Ishikawa (cell line): ENCODE data around the gene PTRHD1.

Experiments used
- CEBPB ChIP-seq: IDR thresholded peaks from 2 replicates; pipeline ENCODE4 v1.6.1; 2012
- CREB1 ChIP-seq: IDR thresholded peaks from 2 replicates; pipeline ENCODE4 v1.6.1; 2012; ENCODE audit warnings: low read depth
- EGR1 ChIP-seq: IDR thresholded peaks from 2 replicates; pipeline ENCODE4 v1.6.1; 2012
- EP300 ChIP-seq: IDR thresholded peaks from 2 replicates; pipeline ENCODE4 v1.6.1; 2012; ENCODE audit warnings: borderline replicate concordance
- FOXM1 ChIP-seq: IDR thresholded peaks from 2 replicates; pipeline ENCODE4 v1.6.1; 2012; ENCODE audit warnings: low read depth, borderline replicate concordance
- NFIC ChIP-seq: IDR thresholded peaks from 2 replicates; pipeline ENCODE4 v1.6.1; 2012
- RAD21 ChIP-seq: IDR thresholded peaks from 2 replicates; pipeline ENCODE4 v1.6.1; 2012; ENCODE audit warnings: low read depth
- TAF1 ChIP-seq: IDR thresholded peaks from 2 replicates; pipeline ENCODE4 v1.6.1; 2012; ENCODE audit warnings: low read depth, mild to moderate bottlenecking
- TCF12 ChIP-seq: IDR thresholded peaks from 2 replicates; pipeline ENCODE4 v1.6.1; 2012; ENCODE audit warnings: low read depth
- TEAD4 ChIP-seq: IDR thresholded peaks from 2 replicates; pipeline ENCODE4 v1.6.1; 2012
- USF1 ChIP-seq: IDR thresholded peaks from 2 replicates; pipeline ENCODE4 v1.6.1; 2012
- YY1 ChIP-seq: IDR thresholded peaks from 2 replicates; pipeline ENCODE4 v1.6.1; 2012; ENCODE audit warnings: low read depth
- ZBTB7A ChIP-seq: IDR thresholded peaks from 2 replicates; pipeline ENCODE4 v1.6.1; 2012; ENCODE audit warnings: low read depth
- TF ChIP-seq, protein P1 (sequence below): IDR thresholded peaks from 2 replicates; pipeline ENCODE4 v1.6.1; 2012
- TF ChIP-seq, protein P2 (sequence below): IDR thresholded peaks from 2 replicates; pipeline ENCODE4 v1.6.1; 2012; ENCODE audit warnings: low read depth, mild to moderate bottlenecking

PTRHD1 gene

GRCh38 chr2:24785671-24786321, 7.4 kb downstream of the PTRHD1 start:
- no peak for TF ChIP-seq RAD21
- TF ChIP-seq USF1: no peak
- TF ChIP-seq CEBPB: no peak
- no peak for TF ChIP-seq TAF1
- TF ChIP-seq NFIC: no peak
- no peak for TF ChIP-seq ZBTB7A
- TF ChIP-seq, protein P1, sequence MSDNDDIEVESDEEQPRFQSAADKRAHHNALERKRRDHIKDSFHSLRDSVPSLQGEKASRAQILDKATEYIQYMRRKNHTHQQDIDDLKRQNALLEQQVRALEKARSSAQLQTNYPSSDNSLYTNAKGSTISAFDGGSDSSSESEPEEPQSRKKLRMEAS: no peak
- no peak for TF ChIP-seq FOXM1
- no peak for TF ChIP-seq YY1

GRCh38 chr2:24783641-24784040, 9.6 kb downstream of the PTRHD1 start:
- TF ChIP-seq RAD21: no peak
- TF ChIP-seq NFIC: no peak
- TF ChIP-seq YY1: no peak
- TF ChIP-seq CREB1: no peak

DNA sequence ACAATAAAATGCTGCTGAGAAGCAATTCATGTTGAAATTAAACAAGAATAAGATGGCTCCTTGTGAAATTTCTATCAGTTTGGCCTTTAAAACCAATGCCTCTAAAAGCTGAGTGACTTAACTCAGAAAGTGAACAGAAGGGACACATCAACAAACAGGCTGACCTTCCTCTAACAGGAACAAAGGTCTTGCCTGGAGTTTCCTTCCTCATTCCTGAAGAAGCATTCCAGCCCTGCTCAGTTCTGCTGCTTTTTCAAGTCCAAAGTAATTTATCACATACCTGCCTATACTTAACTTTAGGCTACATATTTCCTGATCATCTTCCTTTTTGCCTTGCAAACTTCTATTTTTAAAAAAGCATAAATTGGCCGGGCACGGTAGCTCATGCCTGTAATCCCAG, 14.1 kb downstream of the PTRHD1 start:
- no peak for TF ChIP-seq RAD21
- TF ChIP-seq ZBTB7A: no peak
- no peak for TF ChIP-seq CEBPB
- TF ChIP-seq EGR1: no peak
- TF ChIP-seq TCF12: no peak
- no peak for TF ChIP-seq USF1
- TF ChIP-seq YY1: no peak
- TF ChIP-seq EP300: no peak
- TF ChIP-seq TAF1: no peak
- TF ChIP-seq, protein P2, sequence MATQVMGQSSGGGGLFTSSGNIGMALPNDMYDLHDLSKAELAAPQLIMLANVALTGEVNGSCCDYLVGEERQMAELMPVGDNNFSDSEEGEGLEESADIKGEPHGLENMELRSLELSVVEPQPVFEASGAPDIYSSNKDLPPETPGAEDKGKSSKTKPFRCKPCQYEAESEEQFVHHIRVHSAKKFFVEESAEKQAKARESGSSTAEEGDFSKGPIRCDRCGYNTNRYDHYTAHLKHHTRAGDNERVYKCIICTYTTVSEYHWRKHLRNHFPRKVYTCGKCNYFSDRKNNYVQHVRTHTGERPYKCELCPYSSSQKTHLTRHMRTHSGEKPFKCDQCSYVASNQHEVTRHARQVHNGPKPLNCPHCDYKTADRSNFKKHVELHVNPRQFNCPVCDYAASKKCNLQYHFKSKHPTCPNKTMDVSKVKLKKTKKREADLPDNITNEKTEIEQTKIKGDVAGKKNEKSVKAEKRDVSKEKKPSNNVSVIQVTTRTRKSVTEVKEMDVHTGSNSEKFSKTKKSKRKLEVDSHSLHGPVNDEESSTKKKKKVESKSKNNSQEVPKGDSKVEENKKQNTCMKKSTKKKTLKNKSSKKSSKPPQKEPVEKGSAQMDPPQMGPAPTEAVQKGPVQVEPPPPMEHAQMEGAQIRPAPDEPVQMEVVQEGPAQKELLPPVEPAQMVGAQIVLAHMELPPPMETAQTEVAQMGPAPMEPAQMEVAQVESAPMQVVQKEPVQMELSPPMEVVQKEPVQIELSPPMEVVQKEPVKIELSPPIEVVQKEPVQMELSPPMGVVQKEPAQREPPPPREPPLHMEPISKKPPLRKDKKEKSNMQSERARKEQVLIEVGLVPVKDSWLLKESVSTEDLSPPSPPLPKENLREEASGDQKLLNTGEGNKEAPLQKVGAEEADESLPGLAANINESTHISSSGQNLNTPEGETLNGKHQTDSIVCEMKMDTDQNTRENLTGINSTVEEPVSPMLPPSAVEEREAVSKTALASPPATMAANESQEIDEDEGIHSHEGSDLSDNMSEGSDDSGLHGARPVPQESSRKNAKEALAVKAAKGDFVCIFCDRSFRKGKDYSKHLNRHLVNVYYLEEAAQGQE: no peak
- TF ChIP-seq FOXM1: no peak
- TF ChIP-seq, protein P1: no peak
- TF ChIP-seq CREB1: no peak
- no peak for TF ChIP-seq TEAD4
- no peak for TF ChIP-seq NFIC

- TF ChIP-seq CEBPB (no peak), FOXM1 (no peak)
- TF ChIP-seq, protein P1: no peak
Measured at GRCh38 chr2:24774373-24774772, 18.8 kb downstream of the PTRHD1 start.

GRCh38 chr2:24771764-24772586, 21.2 kb downstream of the PTRHD1 start:
- TF ChIP-seq CREB1 (no peak), EGR1 (no peak)

DNA sequence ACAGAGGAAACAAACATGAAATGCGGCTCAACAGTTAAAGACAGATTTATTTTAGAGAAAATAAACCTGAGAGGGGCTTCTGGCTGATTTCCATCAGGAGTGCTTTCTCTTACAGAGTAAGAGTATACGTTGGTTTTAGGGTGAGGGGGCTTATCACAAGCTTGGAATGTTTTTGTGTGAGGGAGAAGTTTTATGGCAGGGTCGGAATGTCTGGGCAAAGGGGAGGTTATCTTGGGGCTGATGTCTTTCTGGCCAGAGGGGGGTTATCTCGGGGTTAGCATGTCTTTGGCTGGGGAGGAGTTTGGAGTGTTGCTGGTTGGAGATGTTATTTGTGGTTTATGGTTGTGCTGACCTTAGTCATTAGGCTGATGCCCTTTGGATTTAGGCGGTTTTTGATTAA, 22.1 kb downstream of the PTRHD1 start:
- no peak for TF ChIP-seq CEBPB
- TF ChIP-seq, protein P1: no peak
- TF ChIP-seq, protein P2: no peak
- no peak for TF ChIP-seq YY1
- no peak for TF ChIP-seq EGR1
- no peak for TF ChIP-seq USF1
- no peak for TF ChIP-seq TCF12
- no peak for TF ChIP-seq NFIC
- no peak for TF ChIP-seq FOXM1
- TF ChIP-seq TAF1: no peak
- no peak for TF ChIP-seq RAD21
- no peak for TF ChIP-seq ZBTB7A
- no peak for TF ChIP-seq TEAD4
